GM18519 (cell line): ENCODE data around the gene ITPK1.

Experiments used
- ATAC-seq: cut with Tn5 transposase; IDR thresholded peaks from one replicate; pipeline ENCODE4 v1.9.1; 2021; ENCODE audit warnings: mild to moderate bottlenecking, moderate library complexity; ENCODE audit not compliant: unreplicated experiment, low FRiP score

ITPK1 gene

GRCh38 chr14:93085911-93086310 lies 29.8 kb downstream of the ITPK1 start:
- ATAC-seq: no peak

- ATAC-seq: no peak
These were observed 30.6 kb downstream of the ITPK1 start for GRCh38 chr14:93084866-93085857.

GRCh38 chr14:93084402-93084801 lies 31.3 kb downstream of the ITPK1 start:
- no peak for ATAC-seq

GRCh38 chr14:93083917-93084316 lies 31.8 kb downstream of the ITPK1 start:
- no peak for ATAC-seq

GRCh38 chr14:93082576-93083001 lies 33.1 kb downstream of the ITPK1 start:
- no peak for ATAC-seq

GRCh38 chr14:93081876-93082570 lies 33.7 kb downstream of the ITPK1 start:
- ATAC-seq: no peak

GRCh38 chr14:93079865-93080403 lies 35.8 kb downstream of the ITPK1 start:
- ATAC-seq: no peak

GRCh38 chr14:93079321-93079720 lies 36.4 kb downstream of the ITPK1 start:
- ATAC-seq: no peak

- no peak for ATAC-seq
These were observed 36.9 kb downstream of the ITPK1 start for GRCh38 chr14:93078870-93079269.

GRCh38 chr14:93076755-93077154 lies 39.0 kb downstream of the ITPK1 start:
- no peak for ATAC-seq

GRCh38 chr14:93075891-93076290 lies 39.8 kb downstream of the ITPK1 start:
- no peak for ATAC-seq

GRCh38 chr14:93073910-93074769 lies 41.6 kb downstream of the ITPK1 start:
- ATAC-seq: no peak

GRCh38 chr14:93073358-93073707 lies 42.4 kb downstream of the ITPK1 start:
- ATAC-seq: no peak

- no peak for ATAC-seq
These were observed 42.9 kb downstream of the ITPK1 start for GRCh38 chr14:93072659-93073357.

GRCh38 chr14:93068711-93069110 lies 47.0 kb downstream of the ITPK1 start:
- no peak for ATAC-seq

GRCh38 chr14:93067088-93067487 lies 48.6 kb downstream of the ITPK1 start:
- ATAC-seq: no peak

- no peak for ATAC-seq
These were observed 50.4 kb downstream of the ITPK1 start for GRCh38 chr14:93065272-93065730.

GRCh38 chr14:93064411-93065271 lies 51.1 kb downstream of the ITPK1 start:
- no peak for ATAC-seq

GRCh38 chr14:93063393-93063792 lies 52.3 kb downstream of the ITPK1 start:
- ATAC-seq: no peak
